GM10847 (cell line): ENCODE results near the gene ESR2.

Experiments used
- POLR2A ChIP-seq: IDR thresholded peaks from 2 replicates; pipeline ENCODE4 v1.6.1; 2011; ENCODE audit not compliant: insufficient read length; ENCODE audit errors: extremely low read depth

ESR2 gene

GRCh38 chr14:64107438-64107837 is 186.7 kb downstream of the ESR2 start:
- TF ChIP-seq POLR2A: no peak

- no peak for TF ChIP-seq POLR2A
Measured at GRCh38 chr14:64098120-64098519, 196.1 kb downstream of the ESR2 start.

- no peak for TF ChIP-seq POLR2A
Measured at GRCh38 chr14:64095620-64096019, 198.6 kb downstream of the ESR2 start.

- TF ChIP-seq POLR2A: no peak
Measured at GRCh38 chr14:64092940-64093339, 201.2 kb downstream of the ESR2 start.

GRCh38 chr14:64092338-64092737 is 201.8 kb downstream of the ESR2 start:
- no peak for TF ChIP-seq POLR2A

- TF ChIP-seq POLR2A: no peak
Measured at GRCh38 chr14:64091217-64091616, 203.0 kb downstream of the ESR2 start.

GRCh38 chr14:64089920-64090319 is 204.3 kb downstream of the ESR2 start:
- TF ChIP-seq POLR2A: no peak

GRCh38 chr14:64088647-64088964 is 205.6 kb downstream of the ESR2 start:
- TF ChIP-seq POLR2A: no peak

GRCh38 chr14:64082837-64083236 is 211.3 kb downstream of the ESR2 start:
- TF ChIP-seq POLR2A: no peak

- TF ChIP-seq POLR2A: no peak
Measured at GRCh38 chr14:64081174-64081746, 212.9 kb downstream of the ESR2 start.

- no peak for TF ChIP-seq POLR2A
Measured at GRCh38 chr14:64080452-64080851, 213.7 kb downstream of the ESR2 start.

- no peak for TF ChIP-seq POLR2A
Measured at GRCh38 chr14:64075613-64076005, 218.6 kb downstream of the ESR2 start.

GRCh38 chr14:64074961-64075612 is 219.1 kb downstream of the ESR2 start:
- TF ChIP-seq POLR2A: no peak

- no peak for TF ChIP-seq POLR2A
Measured at GRCh38 chr14:64069634-64070359, 224.4 kb downstream of the ESR2 start.

- no peak for TF ChIP-seq POLR2A
Measured at GRCh38 chr14:64064447-64064846, 229.7 kb downstream of the ESR2 start.

GRCh38 chr14:64062381-64063115 is 231.6 kb downstream of the ESR2 start:
- TF ChIP-seq POLR2A: no peak
